B cell (primary cell): ENCODE data around the gene SEC61B. TPM values are rescaled to one million over a fixed set of nuclear protein-coding genes. Genes with fewer than 3 reads are reported as not detected.

Experiments
- ATAC-seq: fragments of 200-7000 bp; cut with Tn5 transposase; one replicate; pipeline ENCODE4 v1.10.0; 2021; ENCODE audit warnings: low read depth, mild to moderate bottlenecking, moderate number of reproducible peaks, moderate library complexity
- CTCF ChIA-PET: fragments of 350-600 bp; sonication (Branson Sonifier 250); formaldehyde crosslinking; loops from one replicate; lab custom pipeline; 2021; ENCODE audit warnings: antibody characterized with exemption, inconsistent platforms; lab: Charles Lee
- POLR2A ChIA-PET: fragments of 350-600 bp; sonication (Branson Sonifier 250); formaldehyde crosslinking; loops from one replicate; lab custom pipeline; 2021; ENCODE audit warnings: antibody characterized with exemption; lab: Charles Lee
- DNase-seq: peaks from one replicate; pipeline ENCODE4 v3.0.0; 2013
- H2AFZ ChIP-seq: 2 replicates; pipeline ENCODE4 v1.6.1; 2012; ENCODE audit warnings: mild to moderate bottlenecking, low read depth, low read length; ENCODE audit not compliant: insufficient read depth, poor library complexity, severe bottlenecking
- H3K27ac ChIP-seq, 2 donors: 1 replicate in 1 of 2; 2 replicates in 1 of 2; pipeline ENCODE4 v1.5.1; 2012 to 2013; ENCODE audit warnings: low read length in 2 of 2, mild to moderate bottlenecking in 2 of 2, moderate library complexity in 1 of 2
- H3K27me3 ChIP-seq, 4 experiments: fragments of 200-600 bp in 1 of 4; sonication (generic) in 1 of 4; replicated peaks in 1 of 4; 1 replicate in 2 of 4; 2 replicates in 2 of 4; pipeline versions ENCODE4 v1.6.1 to v1.7.0; 2013 to 2016; ENCODE audit warnings: low read length in 3 of 4, mild to moderate bottlenecking in 2 of 4, mixed read lengths in 1 of 4, moderate library complexity in 1 of 4; ENCODE audit not compliant: insufficient read depth in 4 of 4, control insufficient read depth in 3 of 4; ENCODE audit errors: control extremely low read depth in 1 of 4
- H3K36me3 ChIP-seq, 2 experiments: replicated peaks in 1 of 2; 1 replicate in 1 of 2; 2 replicates in 1 of 2; pipeline versions ENCODE4 v1.6.1 to v1.7.1; 2013; ENCODE audit warnings: low read length in 1 of 2; ENCODE audit not compliant: insufficient read depth in 2 of 2, control insufficient read depth in 1 of 2; ENCODE audit errors: control extremely low read depth in 1 of 2, extremely low read depth in 1 of 2
- H3K4me1 ChIP-seq, 2 donors: fragments of 200-600 bp in 1 of 2; sonication (generic) in 1 of 2; 1 replicate in 1 of 2; 2 replicates in 1 of 2; pipeline versions ENCODE4 v1.5.1 to v1.6.1; 2013 to 2017; ENCODE audit warnings: low read length in 2 of 2; ENCODE audit not compliant: control insufficient read depth in 2 of 2, insufficient read depth in 2 of 2
- H3K4me2 ChIP-seq: replicated peaks from 2 replicates; pipeline ENCODE3; 2012; ENCODE audit warnings: mild to moderate bottlenecking, low read depth, low read length; ENCODE audit not compliant: poor library complexity, severe bottlenecking
- H3K4me3 ChIP-seq, 5 experiments: fragments of 200-600 bp in 1 of 5; sonication (generic) in 1 of 5; 1 replicate in 3 of 5; 2 replicates in 2 of 5; pipeline versions ENCODE4 v1.5.1 to v1.7.0; 2011 to 2016; ENCODE audit warnings: low read length in 4 of 5, mild to moderate bottlenecking in 4 of 5, low read depth in 2 of 5, control low read depth in 1 of 5, moderate library complexity in 1 of 5; ENCODE audit not compliant: insufficient read depth in 1 of 5; ENCODE audit errors: control extremely low read depth in 1 of 5, extremely low read depth in 1 of 5
- H3K79me2 ChIP-seq: fragments of 200-600 bp; sonication (generic); one replicate; pipeline ENCODE4 v1.6.0; 2016; ENCODE audit warnings: low read length; ENCODE audit not compliant: control insufficient read depth, insufficient read depth
- H3K9ac ChIP-seq: fragments of 200-600 bp; sonication (generic); 2 replicates; pipeline ENCODE4 v1.6.1; 2017; ENCODE audit warnings: mild to moderate bottlenecking, low read length, moderate library complexity
- H3K9me3 ChIP-seq, 3 donors: one replicate each; pipeline versions ENCODE4 v1.6.1 to v1.7.1; 2013; ENCODE audit warnings: low read length in 2 of 3; ENCODE audit not compliant: control insufficient read depth in 2 of 3, insufficient read depth in 1 of 3; ENCODE audit errors: control extremely low read depth in 1 of 3
- H4K20me1 ChIP-seq: 2 replicates; pipeline ENCODE4 v1.6.0; 2012; ENCODE audit warnings: mild to moderate bottlenecking, low read length; ENCODE audit not compliant: insufficient read depth, control insufficient read depth, poor library complexity, severe bottlenecking
- H3K27ac Mint-ChIP-seq: one replicate; pipeline ENCODE4 v1.8.0; 2021; ENCODE audit warnings: mixed read lengths
- H3K27me3 Mint-ChIP-seq: one replicate; pipeline ENCODE4 v1.8.0; 2021; ENCODE audit warnings: mixed read lengths
- H3K4me1 Mint-ChIP-seq: one replicate; pipeline ENCODE4 v1.8.0; 2021; ENCODE audit warnings: mixed read lengths
- H3K4me3 Mint-ChIP-seq: one replicate; pipeline ENCODE4 v1.8.0; 2021; ENCODE audit warnings: mixed read lengths
- H3K9me3 Mint-ChIP-seq: one replicate; pipeline ENCODE4 v1.8.0; 2022; ENCODE audit warnings: mixed read lengths; ENCODE audit not compliant: insufficient read depth
- CTCF ChIP-seq: fragments of 200-600 bp; IDR thresholded peaks from one replicate; pipeline ENCODE4 v1.8.0; 2022; ENCODE audit warnings: antibody characterized with exemption, mild to moderate bottlenecking
- EZH2 ChIP-seq: IDR thresholded peaks from 2 replicates; pipeline ENCODE4 v1.6.1; 2012; ENCODE audit warnings: borderline replicate concordance, low read depth, mild to moderate bottlenecking, moderate library complexity, low read length; ENCODE audit not compliant: insufficient read depth, poor library complexity, severe bottlenecking
- WGBS: methylation state at CpG from one replicate; pipeline ENCODE4 v1.1.5; 2013; ENCODE audit warnings: missing lambda C conversion rate; ENCODE audit not compliant: insufficient coverage; 5-methylcytosine and 5-hydroxymethylcytosine counted together
- intact Hi-C: fragments of 100-400 bp; cut with micrococcal nuclease; formaldehyde crosslinking; loops from one replicate; pipeline ENCODE4 v1.10.0; 2022
- polyA plus RNA-seq: library from polyadenylated mRNA; depleted of rRNA; stranded (reverse); fragments of >200 nt; gene quantifications from 2 replicates; pipeline ENCODE4 v1.2.3, GENCODE V29; 2012
- total RNA-seq, 2 donors: library from RNA; stranded (reverse); fragments of 120-200 nt in 1 of 2; gene quantifications; 1 replicate in 1 of 2; 2 replicates in 1 of 2; pipeline versions ENCODE4 v1.2.3 to v1.2.4, GENCODE V29; 2013 to 2022

Gene SEC61B
- total and polyA plus RNA-seq, 2 donors (not counting 1 experiment from before 2014, with no cell fraction given): 70.2 to 92.1 TPM

GRCh38 chr9:99238331-99238730 is 16.2 kb downstream of the SEC61B start:
- no peak overlapping the region for H3K27ac ChIP-seq
- no peak for DNase-seq
- Mint-ChIP-seq H3K4me3 (no peak overlapping the region), H3K27ac (no peak overlapping the region), H3K4me1 (peaks cover 38% of the 10 kb centered on the region), H3K9me3 (no peaks in the 10 kb centered on the region), H3K27me3 (no peaks in the 10 kb centered on the region)
- peaks cover under 1 to 3% of the 10 kb centered on the region in 2 experiments for H3K36me3 ChIP-seq
- H3K4me1 ChIP-seq: peaks cover 27 to 31% of the 10 kb centered on the region in 2 donors
- TF ChIP-seq CTCF (no peak), EZH2 (no peak)
- H3K9ac ChIP-seq: no peak overlapping the region
- H3K9me3 ChIP-seq: no peaks in the 10 kb centered on the region
- no peak for ATAC-seq
- no peaks in the 10 kb centered on the region for H3K27me3 ChIP-seq
- H3K79me2 ChIP-seq: no peaks in the 10 kb centered on the region
- no peak overlapping the region for H3K4me2 ChIP-seq
- no peaks in the 10 kb centered on the region for H4K20me1 ChIP-seq
- H3K4me3 ChIP-seq: no peak overlapping the region
- H2AFZ ChIP-seq: no peak overlapping the region
- intact Hi-C loops: no loop called here
- ChIA-PET CTCF (interaction anchor here (1.4 kb wide), 1 partner anchor 55 kb away, joined by 3 read pairs; no protein-coding TSS in a partner anchor), POLR2A (no interaction called here)

GRCh38 chr9:99239341-99240060 is 17.4 kb downstream of the SEC61B start:
- H3K79me2 ChIP-seq: no peaks in the 10 kb centered on the region
- no peaks in the 10 kb centered on the region for H3K36me3 ChIP-seq
- 90% methylated on average over 4 of the region's 6 CpGs for WGBS
- H3K9me3 ChIP-seq: no peaks in the 10 kb centered on the region
- POLR2A ChIA-PET: no interaction called here
- ATAC-seq: no peak
- intact Hi-C loops: no loop called here
- H3K4me1 Mint-ChIP-seq: peaks cover 37% of the 10 kb centered on the region
- H4K20me1 ChIP-seq: no peaks in the 10 kb centered on the region
- no peak overlapping the region for H3K9ac ChIP-seq
- no peak overlapping the region for H3K27ac ChIP-seq
- TF ChIP-seq EZH2: no peak
- no peak overlapping the region for H3K4me3 ChIP-seq
- H3K27ac Mint-ChIP-seq: peak overlapping the region; percentile 41
- H2AFZ ChIP-seq: no peak overlapping the region
- no peaks in the 10 kb centered on the region for H3K9me3 Mint-ChIP-seq
- H3K27me3 ChIP-seq: no peaks in the 10 kb centered on the region
- no peak overlapping the region for H3K4me2 ChIP-seq
- CTCF ChIA-PET: interaction anchor here (0.5 to 2.1 kb wide), 3 partner anchors 8 to 582 kb away, joined by 4 to 9 read pairs (median 5); partner anchors contain the start of gene NR4A3
- DNase-seq: no peak
- no peaks in the 10 kb centered on the region for H3K27me3 Mint-ChIP-seq
- no peak overlapping the region for H3K4me3 Mint-ChIP-seq
- peaks cover 30 to 31% of the 10 kb centered on the region in 2 donors for H3K4me1 ChIP-seq
